K562 (cell line): ENCODE data around the gene MYL12B. TPM values are rescaled to one million over a fixed set of nuclear protein-coding genes. Genes with fewer than 3 reads are reported as not detected.

Source experiments
- ATAC-seq: fragments of 200-7000 bp; cut with Tn5 transposase; 3 replicates; pipeline ENCODE4 v1.9.1; 2020; ENCODE audit warnings: moderate library complexity
- BruUV-seq: library from RNA; stranded (reverse); fragments of 400-500 nt; replicated peaks from 2 replicates; lab custom pipeline; 2021; lab: Mats Ljungman, UMichigan
- CTCF ChIA-PET: fragments of 300-600 bp; formaldehyde crosslinking; extraction: SDS; loops from one replicate; lab custom pipeline; 2021; ENCODE audit warnings: low intra/inter-chr PET ratio; lab: Yijun Ruan, JAX
- POLR2A ChIA-PET: fragments of 300-600, 350-650 bp; sonication (Branson Sonifier 250); formaldehyde crosslinking; extraction: SDS; loops from one replicate; lab custom pipeline; 2021; ENCODE audit warnings: antibody characterized with exemption, inconsistent platforms; lab: Yijun Ruan, JAX
- DNase-seq, 4 experiments: peaks; one replicate each; pipeline versions ENCODE4 v3.0.0 to v3.0.0-alpha.2; 2011 to 2018; ENCODE audit warnings: low spot score in 3 of 4, mixed read lengths in 3 of 4; ENCODE audit errors: extremely low read depth in 1 of 4
- FAIRE-seq: peaks from 2 replicates; lab custom pipeline; 2011; peaks lifted over from hg19 to GRCh38; lab: Jason Lieb, UNC
- H2AFZ ChIP-seq: 2 replicates; pipeline ENCODE4 v1.6.0; 2011; ENCODE audit warnings: low read depth, low read length, control low read depth, inconsistent platforms
- H3K27ac ChIP-seq: fragments of 200-600 bp; 3 replicates; pipeline ENCODE4 v1.8.0; 2011; ENCODE audit warnings: low read depth, mild to moderate bottlenecking, control low read depth, inconsistent platforms, low read length, moderate library complexity, mixed read lengths; ENCODE audit errors: extremely low read depth
- H3K27me3 ChIP-seq, 2 experiments: fragments of 300-600 bp in 1 of 2; 2 replicates in 1 of 2; 3 replicates in 1 of 2; pipeline versions ENCODE4 v1.6.0 to v1.8.0; 2011; ENCODE audit warnings: inconsistent platforms in 2 of 2, low read length in 2 of 2, mild to moderate bottlenecking in 1 of 2, mixed read lengths in 1 of 2, moderate library complexity in 1 of 2; ENCODE audit not compliant: control insufficient read depth in 2 of 2, insufficient read depth in 2 of 2
- H3K36me3 ChIP-seq: fragments of 300-600 bp; 3 replicates; pipeline ENCODE4 v1.8.0; 2011; ENCODE audit warnings: mild to moderate bottlenecking, low read length, inconsistent platforms; ENCODE audit not compliant: control insufficient read depth, insufficient read depth
- H3K4me1 ChIP-seq, 2 experiments: fragments of 200-600 bp in 1 of 2; replicated peaks in 1 of 2; 2 replicates in 1 of 2; 3 replicates in 1 of 2; pipeline versions ENCODE4 v1.5.1 to v1.8.0; 2011; ENCODE audit warnings: inconsistent platforms in 2 of 2, low read length in 2 of 2, mild to moderate bottlenecking in 1 of 2, mixed read lengths in 1 of 2, moderate library complexity in 1 of 2; ENCODE audit not compliant: control insufficient read depth in 2 of 2, insufficient read depth in 2 of 2
- H3K4me2 ChIP-seq: 2 replicates; pipeline ENCODE4 v1.6.1; 2011; ENCODE audit warnings: low read length, control low read depth, inconsistent platforms, mixed read lengths; ENCODE audit not compliant: insufficient read depth
- H3K4me3 ChIP-seq: fragments of 200-600 bp; sonication (generic), shearing (Covaris generic); 2 replicates; pipeline ENCODE4 v1.5.1; 2016; ENCODE audit warnings: control low read depth, inconsistent platforms
- H3K79me2 ChIP-seq: fragments of 200-600 bp; 3 replicates; pipeline ENCODE4 v1.8.0; 2011; ENCODE audit warnings: low read length, inconsistent platforms; ENCODE audit not compliant: control insufficient read depth, insufficient read depth
- H3K9ac ChIP-seq, 2 experiments: 2 replicates each; pipeline versions ENCODE4 v1.6.0 to v1.6.1; 2011; ENCODE audit warnings: low read depth in 2 of 2, low read length in 2 of 2, control low read depth in 1 of 2, inconsistent platforms in 1 of 2, mild to moderate bottlenecking in 1 of 2, mixed read lengths in 1 of 2; ENCODE audit not compliant: insufficient read depth in 1 of 2
- H3K9me1 ChIP-seq: one replicate; pipeline ENCODE4 v1.6.0; 2011; ENCODE audit warnings: inconsistent platforms, mild to moderate bottlenecking, low read length, moderate library complexity; ENCODE audit not compliant: control insufficient read depth, insufficient read depth
- H3K9me3 ChIP-seq: replicated peaks from 2 replicates; pipeline ENCODE4 v1.5.1; 2011; ENCODE audit warnings: low read depth, low read length, inconsistent platforms; ENCODE audit not compliant: control insufficient read depth, insufficient read depth
- H4K20me1 ChIP-seq: replicated peaks from 2 replicates; pipeline ENCODE4 v1.6.1; 2011; ENCODE audit warnings: low read length, inconsistent platforms, mixed read lengths; ENCODE audit not compliant: control insufficient read depth, insufficient read depth
- ARNT ChIP-seq, 2 experiments: fragments of 450-650 bp; IDR thresholded peaks; 2 replicates each; pipeline ENCODE4 v1.6.1; 2016; ENCODE audit warnings: mild to moderate bottlenecking in 1 of 2
- MBD2 ChIP-seq: sonication (generic); IDR thresholded peaks from 2 replicates; pipeline ENCODE4 v1.6.1; 2016; ENCODE audit warnings: low read depth, borderline replicate concordance
- PATZ1 ChIP-seq: fragments of 250-450 bp; sonication (Bioruptor Pico); IDR thresholded peaks from 2 replicates; pipeline ENCODE4 v1.5.0; 2020; ENCODE audit warnings: mild to moderate bottlenecking, borderline replicate concordance
- ZC3H4 ChIP-seq: sonication (generic); formaldehyde crosslinking; IDR thresholded peaks from 2 replicates; pipeline ENCODE4 v1.9.0; 2021; ENCODE audit warnings: missing genetic modification reagents, borderline replicate concordance
- ZNF316 ChIP-seq: fragments of 450-650 bp; IDR thresholded peaks from 2 replicates; pipeline ENCODE4 v1.6.1; 2016
- WGBS: fragments of 100-300 bp; shearing (Covaris generic); methylation state at CpG from one replicate; pipeline ENCODE4 v1.1.6; 2016; ENCODE audit warnings: low coverage, mixed read lengths; ENCODE audit not compliant: insufficient coverage; ENCODE audit errors: missing lambda C conversion rate; 5-methylcytosine and 5-hydroxymethylcytosine counted together
- in situ Hi-C: fragments of 300-500 bp; cut with MboI; formaldehyde crosslinking; loops from 4 replicates; pipeline ENCODE4 v1.15.0; 2018; ENCODE audit warnings: inconsistent platforms, mixed read lengths
- intact Hi-C: fragments of 100-400 bp; cut with micrococcal nuclease; formaldehyde crosslinking; loops from 2 replicates; pipeline ENCODE4 v1.14.2; 2022
- polyA plus RNA-seq, 8 experiments: library from polyadenylated mRNA; depleted of rRNA in 4 of 8; stranded (reverse) in 5 of 8; unstranded in 3 of 8; fragments of >200 nt; fragmentation: Nextera tagmentation in 2 of 8; fragmentation: Illumina TruSeq in 1 of 8; extraction: Ambion mirVana in 2 of 8; extraction: Trizol in 1 of 8; gene quantifications; 2 replicates each; pipeline versions ENCODE4 v1.2.1 to v1.2.3, GENCODE V29; 2011 to 2014; ENCODE audit warnings: inconsistent platforms in 1 of 8, missing spikeins in 1 of 8
- total RNA-seq, 7 experiments: library from RNA; depleted of rRNA in 6 of 7; stranded (reverse); fragments of >200 nt in 6 of 7; fragmentation: Illumina TruSeq in 2 of 7; extraction: Trizol in 2 of 7; gene quantifications; 2 replicates each; pipeline versions ENCODE4 v1.2.1 to v1.2.3, GENCODE V29; 2011 to 2021; ENCODE audit warnings: low replicate concordance in 1 of 7
- TF ChIP-seq, protein P1 (sequence below): fragments of 450-650 bp; formaldehyde crosslinking; IDR thresholded peaks from 2 replicates; pipeline ENCODE4 v1.4.0; 2022; ENCODE audit warnings: missing genetic modification characterization
- TF ChIP-seq, protein P2 (sequence below), 2 experiments: fragments of 450-650 bp in 1 of 2; sonication (generic) in 1 of 2; formaldehyde crosslinking in 1 of 2; IDR thresholded peaks in 1 of 2; conservative IDR thresholded peaks in 1 of 2; 2 replicates each; pipeline versions ENCODE4 v1.6.1 to v1.8.1; 2016 to 2023; ENCODE audit warnings: mild to moderate bottlenecking in 2 of 2, moderate library complexity in 2 of 2, inconsistent platforms in 1 of 2, missing genetic modification reagents in 1 of 2
- TF ChIP-seq, protein P3 (sequence below): fragments of 450-650 bp; IDR thresholded peaks from 2 replicates; pipeline ENCODE4 v1.6.1; 2016; ENCODE audit warnings: mild to moderate bottlenecking

The MYL12B gene
- total and polyA plus RNA-seq, 9 of the 15 experiments (the other 6 are each of a cell fraction or from before 2014, with no cell fraction given): 220 to 995 (median 463) TPM

DNA sequence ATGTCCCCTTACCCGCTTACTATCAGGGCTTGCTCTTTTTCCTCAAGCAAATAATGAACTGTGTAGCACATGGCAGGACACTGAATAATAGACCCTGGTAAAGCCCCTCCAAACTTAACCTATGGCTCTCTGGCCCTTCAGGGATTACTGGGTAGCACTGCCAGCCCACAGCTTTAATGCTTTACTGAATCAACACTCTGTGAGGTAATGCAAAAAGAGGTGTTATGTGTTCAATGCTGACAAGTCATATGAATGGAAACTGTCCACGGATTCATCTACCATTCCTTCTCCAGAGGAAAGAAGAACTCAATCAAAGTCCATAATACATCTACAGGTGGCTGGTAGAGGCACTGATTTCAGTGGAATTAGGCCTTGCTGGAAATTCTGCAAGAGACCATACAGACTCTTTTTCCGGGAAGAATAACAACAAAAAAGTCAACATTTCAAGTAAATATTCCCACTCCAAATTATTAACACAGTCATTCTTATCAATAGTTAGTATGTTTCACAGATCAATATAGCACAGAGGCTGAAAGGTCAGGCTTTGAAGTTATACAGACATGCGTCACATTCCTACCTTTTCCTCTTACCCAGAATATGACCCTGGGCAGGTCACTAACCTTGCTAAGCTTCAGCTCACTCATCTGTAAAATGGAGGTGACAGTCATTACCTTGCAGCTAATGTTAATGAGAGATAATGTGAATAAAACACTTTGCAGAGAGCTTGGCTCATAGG lies 28.3 kb upstream of the MYL12B start:
- no peak for ATAC-seq
- no peak for FAIRE-seq
- no TSS peak for BruUV-seq
- no peak overlapping the region; the same call in 1 of the 2 replicates for H2AFZ ChIP-seq
- H3K9me3 ChIP-seq: no peaks in the 10 kb centered on the region
- ChIA-PET CTCF (no interaction called here), POLR2A (interaction anchor here (5.8 kb wide), 1 partner anchor 13 kb away, joined by 35 read pairs; the partner anchor contains the start of gene MYL12A)
- H3K4me1 ChIP-seq: no peaks in the 10 kb centered on the region; a peak in 1 of 5 replicates
- no peak overlapping the region for H3K27ac ChIP-seq
- no peaks in the 10 kb centered on the region for H4K20me1 ChIP-seq
- H3K79me2 ChIP-seq: no peaks in the 10 kb centered on the region
- H3K4me3 ChIP-seq: no peak overlapping the region
- H3K27me3 ChIP-seq: no peaks in the 10 kb centered on the region
- TF ChIP-seq, protein P1, sequence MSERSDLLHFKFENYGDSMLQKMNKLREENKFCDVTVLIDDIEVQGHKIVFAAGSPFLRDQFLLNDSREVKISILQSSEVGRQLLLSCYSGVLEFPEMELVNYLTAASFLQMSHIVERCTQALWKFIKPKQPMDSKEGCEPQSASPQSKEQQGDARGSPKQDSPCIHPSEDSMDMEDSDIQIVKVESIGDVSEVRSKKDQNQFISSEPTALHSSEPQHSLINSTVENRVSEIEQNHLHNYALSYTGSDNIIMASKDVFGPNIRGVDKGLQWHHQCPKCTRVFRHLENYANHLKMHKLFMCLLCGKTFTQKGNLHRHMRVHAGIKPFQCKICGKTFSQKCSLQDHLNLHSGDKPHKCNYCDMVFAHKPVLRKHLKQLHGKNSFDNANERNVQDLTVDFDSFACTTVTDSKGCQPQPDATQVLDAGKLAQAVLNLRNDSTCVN: no peak
- no peak for TF ChIP-seq PATZ1 (CRISPR knock-in tag)
- no peak for TF ChIP-seq ZNF316
- TF ChIP-seq, protein P2, sequence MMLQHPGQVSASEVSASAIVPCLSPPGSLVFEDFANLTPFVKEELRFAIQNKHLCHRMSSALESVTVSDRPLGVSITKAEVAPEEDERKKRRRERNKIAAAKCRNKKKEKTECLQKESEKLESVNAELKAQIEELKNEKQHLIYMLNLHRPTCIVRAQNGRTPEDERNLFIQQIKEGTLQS (IDR thresholded peaks at IDR 0.05): no peak
- TF ChIP-seq, protein P2 (CRISPR knock-in tag; conservative IDR thresholded peaks at IDR 0.05): no peak
- TF ChIP-seq MBD2: no peak
- TF ChIP-seq, protein P3, sequence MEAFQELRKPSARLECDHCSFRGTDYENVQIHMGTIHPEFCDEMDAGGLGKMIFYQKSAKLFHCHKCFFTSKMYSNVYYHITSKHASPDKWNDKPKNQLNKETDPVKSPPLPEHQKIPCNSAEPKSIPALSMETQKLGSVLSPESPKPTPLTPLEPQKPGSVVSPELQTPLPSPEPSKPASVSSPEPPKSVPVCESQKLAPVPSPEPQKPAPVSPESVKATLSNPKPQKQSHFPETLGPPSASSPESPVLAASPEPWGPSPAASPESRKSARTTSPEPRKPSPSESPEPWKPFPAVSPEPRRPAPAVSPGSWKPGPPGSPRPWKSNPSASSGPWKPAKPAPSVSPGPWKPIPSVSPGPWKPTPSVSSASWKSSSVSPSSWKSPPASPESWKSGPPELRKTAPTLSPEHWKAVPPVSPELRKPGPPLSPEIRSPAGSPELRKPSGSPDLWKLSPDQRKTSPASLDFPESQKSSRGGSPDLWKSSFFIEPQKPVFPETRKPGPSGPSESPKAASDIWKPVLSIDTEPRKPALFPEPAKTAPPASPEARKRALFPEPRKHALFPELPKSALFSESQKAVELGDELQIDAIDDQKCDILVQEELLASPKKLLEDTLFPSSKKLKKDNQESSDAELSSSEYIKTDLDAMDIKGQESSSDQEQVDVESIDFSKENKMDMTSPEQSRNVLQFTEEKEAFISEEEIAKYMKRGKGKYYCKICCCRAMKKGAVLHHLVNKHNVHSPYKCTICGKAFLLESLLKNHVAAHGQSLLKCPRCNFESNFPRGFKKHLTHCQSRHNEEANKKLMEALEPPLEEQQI: no peak
- TF ChIP-seq ZC3H4 (CRISPR knock-in tag): no peak
- TF ChIP-seq ARNT (IDR thresholded peaks at IDR 0.05): no peak
- no peak for DNase-seq
- H3K4me2 ChIP-seq: no peak overlapping the region
- intact Hi-C loops: no loop called here
- no peaks in the 10 kb centered on the region for H3K36me3 ChIP-seq
- in situ Hi-C loops: no loop called here
- WGBS: 48% methylated on average over 4 of the region's 4 CpGs
- no peaks in the 10 kb centered on the region for H3K9me1 ChIP-seq
- no peak overlapping the region for H3K9ac ChIP-seq
